Tibial nerve (tissue), 4 donors: Measurements from ENCODE around the gene CTSH. TPM values are rescaled to one million over a fixed set of nuclear protein-coding genes. Genes with fewer than 3 reads are reported as not detected.

Experiments used
- DNase-seq, 2 donors: peaks; one replicate each; pipeline ENCODE4 v3.0.0-alpha.2; 2019; ENCODE audit warnings: low spot score in 2 of 2
- H3K27ac ChIP-seq, 4 donors: fragments of 200-600 bp; sonication (generic) in 3 of 4; one replicate each; pipeline ENCODE4 v1.5.1; 2017 to 2019; ENCODE audit warnings: mild to moderate bottlenecking in 1 of 4
- H3K27me3 ChIP-seq, 2 donors: fragments of 200-600 bp; sonication (generic) in 1 of 2; one replicate each; pipeline versions ENCODE4 v1.5.1 to v1.6.0; 2017 to 2019
- H3K36me3 ChIP-seq, 3 donors: fragments of 200-600 bp; sonication (generic); one replicate each; pipeline ENCODE4 v1.5.1; 2018 to 2019
- H3K4me1 ChIP-seq, 4 donors: fragments of 200-600 bp; sonication (generic) in 3 of 4; one replicate each; pipeline ENCODE4 v1.5.1; 2017 to 2019
- H3K4me3 ChIP-seq, 4 donors: fragments of 200-600 bp; sonication (generic) in 3 of 4; one replicate each; pipeline ENCODE4 v1.5.1; 2017 to 2019; ENCODE audit warnings: mild to moderate bottlenecking in 1 of 4, moderate library complexity in 1 of 4
- H3K9me3 ChIP-seq, 4 donors: fragments of 200-600 bp; sonication (generic) in 3 of 4; one replicate each; pipeline ENCODE4 v1.5.1; 2017 to 2019
- CTCF ChIP-seq, 5 experiments: fragments of 200-600 bp in 3 of 5; fragments of 450-650 bp in 2 of 5; sonication (generic) in 3 of 5; IDR thresholded peaks; one replicate each; pipeline ENCODE4 v1.5.1; 2016 to 2019; ENCODE audit warnings: antibody characterized with exemption in 5 of 5, mild to moderate bottlenecking in 3 of 5, moderate library complexity in 2 of 5
- EP300 ChIP-seq, 2 donors: sonication (generic); formaldehyde crosslinking; IDR thresholded peaks; one replicate each; pipeline ENCODE4 v1.6.1; 2017; ENCODE audit warnings: antibody characterized with exemption in 2 of 2, mild to moderate bottlenecking in 1 of 2
- POLR2A ChIP-seq, 2 donors: fragments of 450-650 bp; IDR thresholded peaks; one replicate each; pipeline ENCODE4 v1.6.1; 2017; ENCODE audit warnings: antibody characterized with exemption in 2 of 2, mild to moderate bottlenecking in 2 of 2, moderate library complexity in 2 of 2
- WGBS, 2 donors: methylation state at CpG; one replicate each; pipeline ENCODE4 v1.1.5; 2018; 5-methylcytosine and 5-hydroxymethylcytosine counted together
- total RNA-seq, 4 donors: library from RNA; depleted of rRNA; stranded (reverse); fragments of >200 nt; gene quantifications; one replicate each; pipeline ENCODE4 v1.1.0, GENCODE V29; 2016

The CTSH gene
- total RNA-seq, 4 donors from 2014 or later, result 73.8 to 333 (median 239) TPM

- peaks cover 0 to 4% of the 10 kb centered on the region in 2 donors for H3K27me3 ChIP-seq
- TF ChIP-seq EP300 (IDR thresholded peaks at IDR 0.05) (no peak), POLR2A (IDR thresholded peaks at IDR 0.05) (no peak), CTCF (IDR thresholded peaks at IDR 0.05) (no peak)
- WGBS, 2 donors, result 71 to 95% methylated on average over 5 of the region's 5 CpGs
- H3K9me3 ChIP-seq, result no peaks in the 10 kb centered on the region
- no peak for DNase-seq
- H3K36me3 ChIP-seq, result no peaks in the 10 kb centered on the region
- H3K4me1 ChIP-seq, result peaks cover 0 to 24% (median 10%) of the 10 kb centered on the region in 4 donors
- no peak overlapping the region for H3K27ac ChIP-seq
- H3K4me3 ChIP-seq, result no peak overlapping the region
Observed at GRCh38 chr15:78947506-78947905, 2.7 kb upstream of the CTSH start.

- Histone ChIP-seq H3K36me3 (no peaks in the 10 kb centered on the region), H3K4me1 (peaks cover 0 to 19% (median 5%) of the 10 kb centered on the region in 4 donors), H3K27me3 (peaks cover 0 to 4% of the 10 kb centered on the region in 2 donors), H3K9me3 (no peaks in the 10 kb centered on the region), H3K4me3 (no peak overlapping the region), H3K27ac (no peak overlapping the region)
- no peak for DNase-seq
- 72 to 93% methylated on average over 5 of the region's 5 CpGs for WGBS, 2 donors
- TF ChIP-seq CTCF (IDR thresholded peaks at IDR 0.05) (no peak), EP300 (IDR thresholded peaks at IDR 0.05) (no peak), POLR2A (IDR thresholded peaks at IDR 0.05) (no peak)
Observed at GRCh38 chr15:78946493-78946892, 1.6 kb upstream of the CTSH start.

GRCh38 chr15:78944202-78944625, 632 bp downstream of the CTSH start:
- peak overlapping the region; percentile 72 to 88 (median 81) for H3K27ac ChIP-seq
- TF ChIP-seq CTCF (IDR thresholded peaks at IDR 0.05) (no peak), POLR2A (IDR thresholded peaks at IDR 0.05) (no peak), EP300 (IDR thresholded peaks at IDR 0.05) (no peak)
- WGBS, 2 donors, result 41 to 46% methylated on average over 5 to 9 of the region's 12 CpGs
- H3K4me1 ChIP-seq, result peaks cover 0 to 19% (median 0%) of the 10 kb centered on the region in 4 donors
- peak overlapping the region; percentile 50 to 81 (median 64) for H3K4me3 ChIP-seq
- no peaks in the 10 kb centered on the region for H3K9me3 ChIP-seq
- no peaks in the 10 kb centered on the region for H3K36me3 ChIP-seq
- peaks cover 0 to 4% of the 10 kb centered on the region in 2 donors for H3K27me3 ChIP-seq
- DNase-seq, result no peak

- Histone ChIP-seq H3K27ac (peak overlapping the region; percentile 72 to 88 (median 81)), H3K4me1 (peaks cover 0 to 22% (median under 1%) of the 10 kb centered on the region in 4 donors), H3K4me3 (peak overlapping the region; percentile 50 to 81 (median 64)), H3K27me3 (peaks cover 0 to 4% of the 10 kb centered on the region in 2 donors), H3K36me3 (no peaks in the 10 kb centered on the region), H3K9me3 (no peaks in the 10 kb centered on the region)
- WGBS, 2 donors, result 56 to 65% methylated on average over 7 of the region's 7 CpGs
- DNase-seq, result no peak
- TF ChIP-seq EP300 (IDR thresholded peaks at IDR 0.05) (no peak), POLR2A (IDR thresholded peaks at IDR 0.05) (no peak), CTCF (IDR thresholded peaks at IDR 0.05) (no peak)
Observed at GRCh38 chr15:78943692-78944091, 1.2 kb downstream of the CTSH start.

DNA sequence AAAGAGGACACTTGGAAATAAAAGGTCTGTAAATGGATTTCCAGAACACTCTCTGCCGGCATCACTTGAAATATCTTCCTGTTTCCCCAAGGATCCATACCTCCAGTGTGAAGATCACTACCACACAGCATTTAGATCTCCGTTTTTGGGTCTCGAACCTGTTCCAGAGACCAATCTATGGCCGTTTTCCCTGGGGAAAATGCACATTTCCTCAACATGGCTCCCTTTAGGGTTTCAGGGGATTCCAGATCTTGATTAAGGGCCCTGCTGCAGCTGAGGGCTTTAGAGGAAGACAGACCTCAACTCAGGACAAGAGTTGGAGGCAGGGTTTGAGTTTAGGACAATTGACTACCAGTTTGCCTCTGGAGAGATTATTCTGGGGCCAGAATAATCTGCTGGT, 2.1 kb downstream of the CTSH start:
- TF ChIP-seq POLR2A (IDR thresholded peaks at IDR 0.05), result no peak
- no peak for TF ChIP-seq CTCF (IDR thresholded peaks at IDR 0.05)
- no peak for TF ChIP-seq EP300 (IDR thresholded peaks at IDR 0.05)
- H3K27me3 ChIP-seq, result peaks cover 0 to 4% of the 10 kb centered on the region in 2 donors
- no peak for DNase-seq
- H3K4me1 ChIP-seq, result peaks cover 0 to 31% (median 8%) of the 10 kb centered on the region in 4 donors
- H3K9me3 ChIP-seq, result no peaks in the 10 kb centered on the region
- 86 to 94% methylated on average over 4 of the region's 4 CpGs for WGBS, 2 donors
- H3K27ac ChIP-seq, result peak overlapping the region in 3 of 4 donors; percentile 72 to 88 (median 84)
- H3K36me3 ChIP-seq, result no peaks in the 10 kb centered on the region
- H3K4me3 ChIP-seq, result peak overlapping the region in 1 of 4 donors; percentile 67
